ENCODE data around the gene ATRIP.

DNA sequence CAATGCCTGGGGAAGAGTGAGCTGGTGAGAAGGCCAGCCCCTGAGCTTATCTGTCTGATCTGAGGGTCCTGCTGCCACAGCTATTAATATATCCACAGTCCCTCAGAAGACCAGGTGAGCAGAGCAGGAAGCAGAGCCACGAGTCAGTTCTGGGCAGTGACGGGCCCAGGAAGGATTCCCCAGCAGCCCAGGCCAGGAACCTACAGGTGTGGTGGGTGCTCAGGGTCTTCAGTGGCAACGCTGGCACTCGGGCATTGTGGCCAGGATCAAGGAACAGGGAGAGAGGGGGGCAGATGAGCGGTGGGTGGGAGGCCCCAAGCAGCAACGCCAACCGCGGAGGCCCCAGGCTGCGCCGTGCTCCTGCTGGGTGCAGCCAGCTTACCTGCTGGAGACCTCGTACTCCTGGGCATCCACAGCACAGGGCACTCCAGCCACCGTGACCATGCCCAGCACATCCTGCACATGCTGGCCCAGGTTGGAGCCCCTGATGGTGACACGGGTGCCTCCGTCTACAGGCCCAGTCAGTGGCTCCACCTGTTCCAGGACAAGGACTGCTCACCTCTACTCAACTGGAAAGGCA, 28.9 kb upstream of the ATRIP start:
- TF ChIP-seq, protein P1, sequence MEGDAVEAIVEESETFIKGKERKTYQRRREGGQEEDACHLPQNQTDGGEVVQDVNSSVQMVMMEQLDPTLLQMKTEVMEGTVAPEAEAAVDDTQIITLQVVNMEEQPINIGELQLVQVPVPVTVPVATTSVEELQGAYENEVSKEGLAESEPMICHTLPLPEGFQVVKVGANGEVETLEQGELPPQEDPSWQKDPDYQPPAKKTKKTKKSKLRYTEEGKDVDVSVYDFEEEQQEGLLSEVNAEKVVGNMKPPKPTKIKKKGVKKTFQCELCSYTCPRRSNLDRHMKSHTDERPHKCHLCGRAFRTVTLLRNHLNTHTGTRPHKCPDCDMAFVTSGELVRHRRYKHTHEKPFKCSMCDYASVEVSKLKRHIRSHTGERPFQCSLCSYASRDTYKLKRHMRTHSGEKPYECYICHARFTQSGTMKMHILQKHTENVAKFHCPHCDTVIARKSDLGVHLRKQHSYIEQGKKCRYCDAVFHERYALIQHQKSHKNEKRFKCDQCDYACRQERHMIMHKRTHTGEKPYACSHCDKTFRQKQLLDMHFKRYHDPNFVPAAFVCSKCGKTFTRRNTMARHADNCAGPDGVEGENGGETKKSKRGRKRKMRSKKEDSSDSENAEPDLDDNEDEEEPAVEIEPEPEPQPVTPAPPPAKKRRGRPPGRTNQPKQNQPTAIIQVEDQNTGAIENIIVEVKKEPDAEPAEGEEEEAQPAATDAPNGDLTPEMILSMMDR (IDR thresholded peaks at IDR 0.05; ENCODE audit: control extremely low read depth in 1 of 3, insufficient read depth in 1 of 3, low read depth in 1 of 3, low read length in 3 of 3), result no peak
- no peak for TF ChIP-seq POLR2A (IDR thresholded peaks at IDR 0.05; ENCODE audit: control extremely low read depth in 1 of 2, low read depth in 2 of 2, low read length in 2 of 2)
- TF ChIP-seq SIN3A (conservative IDR thresholded peaks at IDR 0.05 in 1 of 2, IDR thresholded peaks at IDR 0.05 in 1 of 2; ENCODE audit: low read depth in 1 of 2, low read length in 2 of 2), result no peak
- no peak for TF ChIP-seq TCF12 (IDR thresholded peaks at IDR 0.05; ENCODE audit: low read depth, low read length)
- TF ChIP-seq RXRA (IDR thresholded peaks at IDR 0.05; ENCODE audit: insufficient read depth, low read depth, low read length), result no peak
- no peak for TF ChIP-seq RAD21 (IDR thresholded peaks at IDR 0.05 in 1 of 2, conservative IDR thresholded peaks at IDR 0.05 in 1 of 2; ENCODE audit: low read depth in 2 of 2, low read length in 2 of 2)
- no peak for TF ChIP-seq ATF3 (IDR thresholded peaks at IDR 0.05; ENCODE audit: insufficient read depth, low read depth, low read length)
- no peak for TF ChIP-seq YY1 (IDR thresholded peaks at IDR 0.05; ENCODE audit: low read depth, low read length)
- TF ChIP-seq FOSL1 (IDR thresholded peaks at IDR 0.05; ENCODE audit: insufficient read depth, low read depth, low read length), result no peak

Data from H1 (cell line).